ENCODE results near the gene TRAPPC10.
"Not testable (repeated sequence)": the region's sequence is repeated elsewhere in the genome, so short reads cannot be mapped to it uniquely, and the experiment has no call there.

TRAPPC10 gene

DNA sequence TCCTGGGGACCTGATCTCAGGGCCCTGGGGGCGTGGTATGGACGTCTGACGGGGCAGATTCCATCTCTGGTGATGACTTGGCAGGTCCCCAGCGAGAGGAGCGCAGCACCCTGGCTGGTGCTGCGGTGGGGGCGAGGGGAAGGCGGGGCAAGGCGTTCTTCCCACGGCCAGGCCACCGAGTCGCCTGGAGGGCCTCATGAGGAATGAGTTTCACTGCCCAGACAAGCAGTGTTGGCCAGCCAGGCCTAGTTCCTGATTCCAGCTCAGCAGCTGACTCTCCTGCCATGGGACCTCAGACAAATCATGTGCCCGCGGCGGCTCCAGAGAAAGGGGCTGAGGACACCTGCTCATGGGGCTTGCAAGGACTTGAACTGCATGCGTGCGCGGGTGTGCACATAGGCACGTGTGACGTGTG lies 142.7 kb downstream of the TRAPPC10 start:
- DNase-seq: not testable (repeated sequence)

DNA sequence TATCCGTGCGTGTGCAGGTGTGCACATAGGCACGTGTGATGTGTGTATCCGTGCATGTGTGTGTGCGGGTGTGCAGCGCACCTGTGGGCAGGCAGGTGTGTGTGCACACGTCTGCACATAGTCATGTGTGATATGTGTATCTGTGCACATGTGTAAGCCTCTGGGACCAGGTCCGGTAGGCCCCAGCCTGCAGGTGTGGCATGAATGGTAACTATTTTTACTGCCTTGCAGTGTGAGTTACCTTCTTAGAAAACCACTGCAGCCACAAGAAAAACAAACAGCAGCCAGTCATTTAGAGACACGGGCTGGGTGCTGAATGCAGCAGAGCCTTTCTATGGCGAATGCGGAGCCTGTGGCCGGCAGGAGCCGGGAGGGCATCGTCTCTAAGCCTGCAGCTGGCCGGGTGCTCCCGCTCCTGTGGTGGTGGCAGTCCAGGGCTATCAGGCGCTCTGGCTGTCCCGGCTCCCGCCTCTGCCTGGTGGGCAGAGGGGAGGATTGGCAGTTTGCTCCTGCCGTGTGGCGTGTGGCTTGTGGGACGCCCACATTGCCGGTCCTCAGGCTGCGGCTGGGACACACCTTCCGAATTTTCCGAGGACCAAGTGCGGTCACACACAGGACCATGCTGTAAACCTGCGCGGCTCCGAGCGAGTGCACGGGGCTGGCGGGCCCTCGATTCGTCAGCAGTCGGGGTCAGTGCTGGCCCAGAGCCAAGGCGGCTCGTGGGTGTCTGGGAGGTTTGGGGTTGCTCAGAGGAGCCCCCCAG lies 143.3 kb downstream of the TRAPPC10 start:
- not testable (repeated sequence) for DNase-seq

- DNase-seq: not testable (repeated sequence)
Measured at GRCh38 chr21:44155994-44156380, 143.9 kb downstream of the TRAPPC10 start.
